Stimulated activated naive CD8-positive, alpha-beta T cell treated with anti-CD3 and anti-CD28 coated beads, Interleukin-15, Interleukin-2, amounts not matched to agents 100 U/mL and 50 U/mL, for 24 hours (primary cell): ENCODE results near the gene FRMD4A.
A peak's percentile ranks its signal among the peaks of the same experiment; 100 is the strongest.

Experiments used
- ATAC-seq: fragments of 150-1000 bp; cut with Tn5 transposase; one replicate; pipeline ENCODE4 v1.10.0; 2021
- DNase-seq: peaks from one replicate; pipeline ENCODE4 v3.0.0; 2021

The FRMD4A gene

DNA sequence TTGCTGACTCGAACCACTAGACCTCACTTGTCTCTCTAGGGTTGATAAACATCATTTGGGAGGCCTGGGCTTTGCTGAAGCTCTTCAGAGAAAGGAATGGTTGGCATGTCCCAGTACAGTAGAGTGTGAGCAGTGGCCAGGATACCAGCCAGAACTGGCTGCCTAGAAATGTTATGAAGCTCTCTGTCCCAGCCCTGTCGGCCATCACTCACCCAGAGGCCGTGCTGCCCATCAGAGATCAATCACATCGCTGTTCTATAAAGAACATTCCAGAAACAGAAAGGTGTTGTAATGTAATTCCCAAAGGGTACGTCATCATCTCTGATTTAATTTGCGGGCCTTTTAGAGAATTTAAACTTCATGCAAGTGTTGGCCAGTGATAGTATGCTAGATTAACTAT is 632.5 kb downstream of the FRMD4A start:
- no peak for DNase-seq

DNA sequence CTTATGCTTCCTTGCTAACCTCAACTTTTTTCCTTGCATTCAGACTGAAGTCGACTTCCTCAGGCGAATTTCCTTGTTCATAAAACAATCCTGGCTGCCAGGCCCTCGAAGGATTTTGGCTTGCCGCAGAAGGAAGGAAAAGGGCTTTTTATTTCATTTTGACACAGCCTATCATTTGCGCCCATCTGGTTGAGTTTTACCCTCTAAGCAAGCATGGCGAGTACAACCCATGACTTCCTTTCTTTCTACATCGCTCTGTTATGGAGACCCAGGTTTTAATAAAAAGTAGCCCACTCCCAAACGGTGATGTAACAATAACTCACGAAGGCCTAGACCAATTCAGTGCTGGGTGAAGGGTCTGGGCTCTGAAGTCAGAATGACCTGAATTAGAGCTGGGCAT is 634.7 kb downstream of the FRMD4A start:
- DNase-seq (no peak), ATAC-seq (no peak)

More for the DNA sequence above, 632.5 kb downstream of the FRMD4A start:
- no peak for ATAC-seq

- ATAC-seq (no peak), DNase-seq (no peak)
Observed at GRCh38 chr10:13695588-13695987, 635.1 kb downstream of the FRMD4A start.

- no peak for ATAC-seq
- no peak for DNase-seq
Observed at GRCh38 chr10:13693783-13694700, 636.7 kb downstream of the FRMD4A start.

GRCh38 chr10:13690281-13690825 is 640.4 kb downstream of the FRMD4A start:
- ATAC-seq (peak; percentile 32), DNase-seq (no peak)

DNA sequence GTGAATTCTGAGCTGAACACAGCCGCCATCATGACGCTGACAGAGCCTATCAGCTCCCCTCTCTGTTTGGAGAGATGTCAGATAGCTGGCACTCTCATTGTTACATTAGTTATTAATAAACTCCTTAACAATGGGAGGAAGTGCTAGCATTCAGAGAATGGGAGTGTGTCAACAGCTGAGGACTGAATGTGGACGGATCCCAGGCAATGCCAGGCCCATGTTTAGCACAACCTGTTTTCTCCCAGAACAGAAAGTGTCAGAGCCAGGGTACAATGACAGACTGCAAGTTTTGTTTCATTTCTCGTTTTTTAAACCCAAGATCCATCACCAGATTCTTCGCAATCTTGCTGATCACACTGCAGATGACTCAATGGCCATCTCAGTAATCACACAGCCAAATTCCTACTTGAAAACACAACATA is 644.4 kb downstream of the FRMD4A start:
- no peak for ATAC-seq
- DNase-seq: no peak

- no peak for DNase-seq
- no peak for ATAC-seq
Observed at GRCh38 chr10:13685885-13686284, 644.8 kb downstream of the FRMD4A start.

DNA sequence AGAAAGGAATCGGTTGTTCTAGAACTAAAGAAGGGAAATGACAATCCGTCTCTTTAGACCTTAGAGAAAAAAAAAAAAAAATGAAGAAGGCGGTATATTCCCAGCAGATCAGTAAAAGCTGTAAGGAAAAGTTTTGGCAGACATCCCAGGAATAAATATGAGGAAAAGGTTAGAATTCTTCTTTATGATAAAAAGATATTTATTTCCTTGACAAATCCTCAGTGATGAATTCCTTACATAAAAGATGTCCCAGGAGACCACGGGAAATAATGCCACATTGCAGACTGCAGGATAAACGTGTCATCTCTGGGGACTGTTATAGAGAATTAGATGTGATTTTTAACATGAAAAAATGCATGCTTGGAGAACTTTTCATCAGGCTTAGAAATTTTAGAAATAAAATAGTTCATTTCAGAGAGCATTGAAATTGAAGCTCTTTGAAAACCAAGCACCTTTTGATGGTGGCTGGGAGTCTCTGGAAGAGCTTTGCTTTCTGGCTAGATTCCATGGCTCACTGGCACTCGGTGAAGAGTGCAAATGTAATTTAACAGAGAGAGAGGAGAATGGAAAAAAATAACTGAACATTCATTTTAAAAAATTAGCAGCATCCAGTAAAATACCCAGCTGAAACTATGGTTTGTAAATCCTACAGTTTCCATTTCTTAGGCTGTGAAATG is 645.8 kb downstream of the FRMD4A start:
- no peak for DNase-seq
- ATAC-seq: no peak

- no peak for DNase-seq
- no peak for ATAC-seq
Observed at GRCh38 chr10:13684252-13684791, 646.4 kb downstream of the FRMD4A start.

DNA sequence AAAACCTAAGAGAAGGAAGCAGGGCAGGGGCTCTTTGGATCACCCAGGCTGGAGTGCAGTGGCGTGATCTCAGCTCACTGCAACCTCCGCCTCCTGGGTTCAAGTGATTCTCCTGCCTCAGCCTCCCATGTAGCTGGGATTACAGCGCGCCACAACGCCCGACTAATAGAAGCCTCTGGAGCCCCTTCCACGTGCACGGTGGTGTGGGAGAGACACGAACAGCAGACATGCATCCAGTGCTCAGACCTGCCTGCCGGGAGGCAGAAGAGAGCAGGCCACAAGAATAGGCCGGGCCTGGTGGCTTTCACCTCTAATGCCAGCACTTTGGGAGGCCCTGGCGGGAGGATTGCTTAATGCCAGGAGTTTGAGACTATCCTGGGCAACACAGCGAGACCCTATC is 647.7 kb downstream of the FRMD4A start:
- no peak for DNase-seq
- no peak for ATAC-seq

GRCh38 chr10:13681960-13682359 is 648.8 kb downstream of the FRMD4A start:
- ATAC-seq: no peak

DNA sequence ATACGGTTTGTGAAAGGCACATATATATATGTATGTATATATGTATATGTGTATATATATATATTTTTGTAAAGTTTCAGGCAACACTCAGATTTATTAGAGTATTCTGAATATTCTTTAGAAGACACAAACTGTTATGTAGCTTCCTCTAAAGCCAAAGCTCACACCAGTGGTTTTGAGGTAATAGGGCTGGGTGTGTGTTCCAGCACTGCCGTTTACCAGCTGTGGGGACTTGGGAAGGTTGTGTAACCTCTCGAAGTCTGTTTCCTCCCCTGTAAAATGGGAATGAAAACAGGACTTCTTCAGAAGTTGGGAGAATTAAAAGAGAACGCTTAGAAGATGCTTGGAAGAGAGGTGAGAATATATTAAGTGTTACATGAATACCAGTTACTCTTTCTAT is 649.2 kb downstream of the FRMD4A start:
- ATAC-seq (no peak), DNase-seq (no peak)

More at GRCh38 chr10:13681960-13682359, 648.8 kb downstream of the FRMD4A start:
- DNase-seq: no peak

DNA sequence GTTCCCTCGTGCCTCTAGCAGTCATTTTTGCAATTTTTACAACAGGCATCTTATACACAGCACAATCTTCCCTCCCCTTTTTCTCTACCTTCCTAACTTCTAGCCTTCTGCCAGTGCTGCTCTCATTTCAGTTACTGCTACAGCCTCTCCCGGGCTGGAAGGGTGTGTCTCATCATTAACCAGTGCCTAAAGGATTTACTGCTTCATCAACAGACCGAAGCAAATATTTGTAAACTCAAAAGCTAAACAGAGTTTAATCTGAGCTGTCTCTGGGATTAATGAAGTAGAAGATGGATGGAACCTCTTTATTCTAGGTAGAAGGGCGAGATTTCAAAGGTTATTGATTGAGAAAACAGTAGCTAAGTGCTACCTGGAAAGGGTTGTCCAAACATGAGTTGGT is 649.6 kb downstream of the FRMD4A start:
- DNase-seq (no peak), ATAC-seq (no peak)

DNA sequence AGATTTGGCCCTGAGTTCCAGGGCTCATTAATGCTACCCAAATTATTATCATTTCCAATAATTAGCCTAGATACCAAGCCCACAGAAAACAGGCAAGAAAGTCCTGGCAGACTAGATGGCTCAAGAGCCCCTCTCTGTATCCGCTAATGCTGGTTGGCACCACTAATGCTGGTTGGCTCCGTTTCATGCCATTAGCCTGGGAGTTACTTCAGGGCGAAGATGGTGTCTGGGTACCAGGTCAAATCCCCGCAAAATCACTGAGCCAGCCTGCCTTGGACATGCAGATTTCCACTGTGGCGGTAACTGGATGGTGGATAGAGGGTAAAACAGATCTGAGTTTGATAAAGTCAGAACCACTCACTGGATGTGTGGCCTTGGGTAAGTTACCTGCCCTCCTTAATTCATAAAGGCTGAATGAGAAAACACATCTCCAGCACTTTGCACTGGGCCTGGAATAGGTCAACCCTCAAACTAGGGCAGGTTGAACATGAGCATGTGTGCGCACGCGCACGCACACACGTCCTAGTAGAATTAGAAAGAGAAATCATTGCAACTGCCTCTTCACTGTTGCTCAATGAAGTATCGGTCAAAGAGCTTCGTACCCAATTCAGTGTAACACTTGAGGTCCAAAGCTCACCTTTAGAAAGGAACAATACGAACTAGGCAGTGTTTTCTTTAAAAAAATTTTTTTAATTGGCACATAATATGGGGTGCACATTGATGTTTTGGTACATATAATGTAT is 652.5 kb downstream of the FRMD4A start:
- DNase-seq (no peak), ATAC-seq (no peak)

- ATAC-seq (no peak), DNase-seq (no peak)
Observed at GRCh38 chr10:13674645-13675588, 655.8 kb downstream of the FRMD4A start.

GRCh38 chr10:13673156-13673555 is 657.6 kb downstream of the FRMD4A start:
- DNase-seq: no peak
- no peak for ATAC-seq

DNA sequence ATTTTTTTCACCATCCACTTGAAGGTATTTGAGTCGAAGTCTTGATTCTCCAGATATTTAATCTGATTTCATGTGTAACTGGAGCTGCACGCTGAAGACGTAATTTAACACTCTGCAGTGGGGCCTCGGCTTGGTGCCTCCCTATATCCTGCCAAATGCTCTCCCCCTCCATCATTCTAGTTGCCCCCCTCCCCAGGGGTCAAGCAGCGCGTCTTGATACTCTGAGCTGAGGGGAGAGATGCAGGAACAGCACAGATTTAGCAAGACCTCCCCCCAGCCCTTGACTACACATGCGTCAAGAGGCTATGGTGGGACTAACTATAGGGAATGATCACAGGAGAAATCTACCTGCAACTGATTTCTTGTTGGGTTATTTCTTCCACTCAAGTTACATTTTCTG is 658.2 kb downstream of the FRMD4A start:
- ATAC-seq (no peak), DNase-seq (no peak)

- DNase-seq: no peak
- ATAC-seq: no peak
Observed at GRCh38 chr10:13671904-13672303, 658.8 kb downstream of the FRMD4A start.

DNA sequence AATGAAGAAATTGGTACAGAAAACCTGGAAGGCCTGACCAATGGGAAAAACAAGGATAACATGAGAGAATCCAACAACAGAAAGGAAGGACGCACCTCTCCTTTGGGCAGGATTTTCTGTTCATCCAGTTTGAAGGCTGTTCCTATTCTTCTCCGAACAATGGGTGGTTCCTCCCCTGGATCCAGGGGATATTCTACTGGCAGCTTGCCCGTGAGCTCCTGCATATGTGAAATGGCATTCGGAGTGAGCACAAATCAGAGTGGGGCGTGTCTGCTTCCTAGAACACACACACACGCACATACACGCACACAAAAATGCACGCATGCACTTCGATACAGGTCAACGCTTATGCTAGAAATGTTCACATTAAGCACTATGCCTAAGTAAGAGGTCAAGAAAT is 660.4 kb downstream of the FRMD4A start:
- DNase-seq (no peak), ATAC-seq (no peak)

DNA sequence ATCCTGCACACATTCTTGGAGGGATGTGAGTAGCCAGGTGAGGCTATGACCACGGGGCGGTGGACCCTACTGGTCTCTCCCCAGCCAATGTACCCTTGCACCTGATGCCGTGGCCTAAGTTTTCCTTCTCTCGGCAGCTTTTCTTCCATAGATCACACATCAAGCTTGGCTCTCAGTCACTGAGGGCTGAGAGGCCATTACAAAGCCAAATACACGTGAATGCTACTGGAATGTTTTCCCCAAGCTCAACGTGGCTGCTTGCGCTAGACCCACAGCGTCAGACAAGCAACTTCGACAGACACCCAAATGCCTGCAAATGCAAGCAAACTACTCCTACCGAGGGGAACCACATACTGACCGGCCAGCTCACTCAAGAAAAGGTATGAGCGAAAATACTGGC is 660.8 kb downstream of the FRMD4A start:
- no peak for DNase-seq
- no peak for ATAC-seq
